DMS 273 (cell line): ENCODE results near the gene TMEM129.

Experiments used
- DNase-seq: peaks from one replicate; lab custom pipeline; 2025; ENCODE audit not compliant: unreplicated experiment; lab: John Stamatoyannopoulos, UW

TMEM129 gene

DNA sequence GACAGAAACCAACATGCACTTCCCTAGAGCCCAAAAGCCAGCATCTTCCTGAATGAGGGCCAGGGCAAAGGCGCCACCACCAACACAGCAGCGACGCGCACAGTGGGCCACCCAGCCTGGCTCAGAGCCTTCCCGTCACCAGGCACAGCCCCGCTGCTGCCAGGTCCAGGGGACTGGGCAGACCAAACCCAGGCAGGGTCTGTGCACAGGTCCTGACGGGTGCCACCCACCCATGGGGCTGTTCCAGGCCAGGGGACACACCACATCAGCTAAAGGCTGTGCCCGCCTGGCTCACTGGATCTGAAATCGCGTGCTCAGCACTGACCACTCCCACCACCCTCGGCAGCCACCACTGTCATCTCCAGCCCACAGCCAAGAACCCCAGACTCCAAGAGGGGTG lies 50.8 kb downstream of the TMEM129 start:
- no peak for DNase-seq

DNA sequence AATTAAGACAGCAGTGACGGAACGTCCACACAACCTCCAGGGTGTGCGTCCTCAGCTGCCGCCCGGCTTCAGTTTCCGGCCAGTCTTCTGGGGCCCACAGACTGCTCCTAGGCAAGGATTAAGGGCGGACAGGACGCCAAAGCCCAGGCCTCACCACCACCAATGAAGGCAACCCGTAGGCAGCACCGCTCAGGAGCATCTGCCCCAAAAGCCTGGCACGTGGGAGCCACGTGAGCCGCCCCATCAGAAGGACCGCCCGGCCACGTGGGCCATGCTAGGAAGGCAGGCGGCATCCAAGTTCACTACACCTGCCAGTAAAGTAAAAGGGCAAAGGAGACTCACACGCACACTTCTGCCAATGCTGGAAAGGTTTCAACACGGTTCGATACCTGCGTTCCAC lies 51.3 kb downstream of the TMEM129 start:
- no peak for DNase-seq

DNA sequence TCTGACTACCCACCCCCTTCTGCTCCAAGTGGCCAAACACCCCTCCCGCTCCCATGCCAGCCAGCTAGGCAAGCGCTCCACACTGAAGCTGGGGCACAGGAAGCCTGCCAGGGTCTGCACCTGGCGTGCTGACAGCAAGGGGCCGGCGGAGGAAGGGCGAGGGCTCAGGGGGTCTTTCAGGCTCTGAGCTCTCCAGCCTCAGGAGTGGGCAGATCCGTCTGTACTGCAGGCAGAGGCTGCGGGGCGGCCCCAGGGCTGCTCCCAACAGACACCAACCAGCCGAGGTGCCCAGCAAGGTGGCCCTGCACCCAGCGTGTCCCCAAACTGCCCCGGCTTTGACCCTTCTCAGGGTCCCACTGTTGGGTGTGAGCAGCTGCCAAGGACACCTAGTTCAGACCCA lies 51.9 kb downstream of the TMEM129 start:
- DNase-seq = no peak

DNA sequence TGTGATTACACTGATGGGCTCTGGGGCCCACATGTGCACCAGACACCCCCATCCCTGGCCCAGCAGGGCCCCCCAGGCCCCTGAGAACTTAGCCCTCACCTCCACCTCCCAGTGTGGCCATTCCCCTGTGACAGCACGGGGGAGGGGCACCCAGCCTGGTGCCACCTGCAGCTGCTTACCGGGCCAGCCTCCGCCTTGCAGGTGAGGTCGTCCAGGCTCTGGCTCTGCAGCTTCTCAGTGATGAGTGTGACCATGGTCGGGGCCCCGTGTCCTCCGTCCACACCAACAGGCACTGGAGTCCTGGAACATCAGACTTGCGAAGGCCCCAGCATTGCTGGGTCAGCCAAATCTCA lies 52.7 kb downstream of the TMEM129 start:
- DNase-seq = no peak

DNA sequence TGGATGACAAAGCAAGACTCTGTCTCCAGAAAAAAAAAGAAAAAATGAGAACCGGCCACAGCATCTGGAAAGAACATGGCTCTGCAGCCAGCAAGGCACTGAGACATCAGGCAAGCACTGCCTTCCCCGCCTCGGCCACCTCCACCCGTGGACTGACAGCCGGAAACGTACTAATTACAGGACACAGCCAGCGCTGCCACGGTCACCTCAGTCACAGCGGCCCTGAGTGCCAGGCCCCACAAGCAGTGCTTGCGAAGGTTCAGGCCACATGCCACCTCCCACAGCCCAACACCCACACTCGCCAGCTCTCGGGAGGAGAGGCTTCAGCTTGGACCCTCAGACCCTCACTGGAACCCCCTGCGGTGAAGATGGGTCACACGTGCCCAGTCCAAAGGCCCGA lies 53.9 kb downstream of the TMEM129 start:
- DNase-seq = no peak

DNA sequence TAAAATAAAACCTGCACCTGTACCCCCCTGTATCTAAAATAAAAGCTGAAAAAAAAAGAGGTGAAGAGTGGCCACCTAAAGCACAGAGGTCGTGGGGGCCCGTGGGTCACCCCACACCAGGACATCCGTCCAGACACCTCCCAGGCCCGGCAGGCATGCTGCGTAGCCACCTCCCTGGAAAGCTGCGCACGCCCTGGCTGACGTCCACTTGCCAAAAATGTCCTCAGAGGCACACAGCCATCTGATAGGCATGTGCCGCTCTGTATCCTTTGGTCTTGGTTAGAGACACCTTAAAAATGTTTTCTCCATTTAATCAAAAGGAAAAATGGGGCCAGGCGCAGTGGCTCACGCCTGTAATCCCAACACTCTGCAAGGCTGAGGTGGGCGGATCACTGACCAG lies 54.7 kb downstream of the TMEM129 start:
- DNase-seq = no peak
